Measurements from ENCODE around the gene ANKS6.

ANKS6 gene

GRCh38 chr9:98708103-98708932 is 88.0 kb downstream of the ANKS6 start:
- ChIA-PET POLR2A (no interaction called here), CTCF (interaction anchor here (1.4 to 2.1 kb wide), 2 partner anchors 68 to 156 kb away, joined by 3 to 6 read pairs; no protein-coding TSS in a partner anchor)
- H3K4me3 ChIP-seq (ENCODE audit: low read depth, low read length), result peak overlapping the region; percentile 30

GRCh38 chr9:98707166-98708102 is 88.9 kb downstream of the ANKS6 start:
- TF ChIP-seq CTCF (IDR thresholded peaks at IDR 0.05; ENCODE audit: insufficient read depth, low read length, missing control alignments), result peak; percentile 86
- H3K4me3 ChIP-seq (ENCODE audit: low read depth, low read length), result peak overlapping the region; percentile 47
- ChIA-PET CTCF (interaction anchor here (0.7 to 2.1 kb wide), 9 partner anchors 13 to 398 kb away, joined by 3 to 18 read pairs (median 4); no protein-coding TSS in a partner anchor), POLR2A (no interaction called here)
- DNase-seq (ENCODE audit: low read depth, low spot score), result no peak

More at GRCh38 chr9:98708103-98708932, 88.0 kb downstream of the ANKS6 start:
- no peak for DNase-seq (ENCODE audit: low read depth, low spot score)
- no peak for TF ChIP-seq CTCF (IDR thresholded peaks at IDR 0.05; ENCODE audit: insufficient read depth, low read length, missing control alignments)

- TF ChIP-seq CTCF (IDR thresholded peaks at IDR 0.05; ENCODE audit: insufficient read depth, low read length, missing control alignments), result no peak
- H3K4me3 ChIP-seq (ENCODE audit: low read depth, low read length), result peak overlapping the region; percentile 47
- DNase-seq (ENCODE audit: low read depth, low spot score), result no peak
- CTCF ChIA-PET, result interaction anchor here (0.7 to 2.1 kb wide), 16 partner anchors 9 to 397 kb away, joined by 3 to 18 read pairs (median 4); no protein-coding TSS in a partner anchor
- POLR2A ChIA-PET, result no interaction called here
Observed at GRCh38 chr9:98706651-98707165, 89.6 kb downstream of the ANKS6 start.

- TF ChIP-seq CTCF (IDR thresholded peaks at IDR 0.05; ENCODE audit: insufficient read depth, low read length, missing control alignments), result no peak
- ChIA-PET CTCF (no interaction called here), POLR2A (no interaction called here)
- DNase-seq (ENCODE audit: low read depth, low spot score), result no peak
- no peak overlapping the region for H3K4me3 ChIP-seq (ENCODE audit: low read depth, low read length)
Observed at GRCh38 chr9:98702835-98703380, 93.4 kb downstream of the ANKS6 start.

GRCh38 chr9:98702340-98702739 is 94.0 kb downstream of the ANKS6 start:
- TF ChIP-seq CTCF (IDR thresholded peaks at IDR 0.05; ENCODE audit: insufficient read depth, low read length, missing control alignments), result no peak
- H3K4me3 ChIP-seq (ENCODE audit: low read depth, low read length), result no peak overlapping the region
- ChIA-PET CTCF (no interaction called here), POLR2A (no interaction called here)
- no peak for DNase-seq (ENCODE audit: low read depth, low spot score)
